HG03060 (cell line): ENCODE data around the gene TSPEAR.
"Not testable (repeated sequence)": the region's sequence is repeated elsewhere in the genome, so short reads cannot be mapped to it uniquely, and the experiment has no call there.

Experiments
- ATAC-seq: cut with Tn5 transposase; IDR thresholded peaks from one replicate; pipeline ENCODE4 v1.9.1; 2021; ENCODE audit warnings: low read depth, moderate number of reproducible peaks; ENCODE audit not compliant: unreplicated experiment

TSPEAR gene

DNA sequence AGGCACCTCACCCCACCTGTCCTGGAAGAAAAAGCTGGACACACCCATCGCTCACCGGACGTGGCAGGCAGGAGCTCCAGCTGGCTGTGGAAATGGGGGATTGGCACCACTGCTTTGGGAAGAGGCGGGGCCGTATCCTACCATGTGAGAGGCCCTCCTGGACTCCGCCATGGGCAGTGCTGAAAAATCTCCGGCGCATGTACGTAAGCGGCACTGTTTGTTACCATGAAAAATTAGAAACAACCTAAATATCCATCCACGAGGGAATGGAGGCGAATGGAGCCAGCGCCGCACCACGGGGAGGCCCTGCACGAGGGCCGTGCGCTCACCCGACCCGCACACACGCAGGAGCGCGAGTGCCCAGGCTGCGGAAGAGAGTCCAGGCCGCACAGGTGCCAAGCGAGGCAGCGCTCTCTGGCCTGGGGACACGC lies 96.4 kb downstream of the TSPEAR start:
- ATAC-seq: no peak

DNA sequence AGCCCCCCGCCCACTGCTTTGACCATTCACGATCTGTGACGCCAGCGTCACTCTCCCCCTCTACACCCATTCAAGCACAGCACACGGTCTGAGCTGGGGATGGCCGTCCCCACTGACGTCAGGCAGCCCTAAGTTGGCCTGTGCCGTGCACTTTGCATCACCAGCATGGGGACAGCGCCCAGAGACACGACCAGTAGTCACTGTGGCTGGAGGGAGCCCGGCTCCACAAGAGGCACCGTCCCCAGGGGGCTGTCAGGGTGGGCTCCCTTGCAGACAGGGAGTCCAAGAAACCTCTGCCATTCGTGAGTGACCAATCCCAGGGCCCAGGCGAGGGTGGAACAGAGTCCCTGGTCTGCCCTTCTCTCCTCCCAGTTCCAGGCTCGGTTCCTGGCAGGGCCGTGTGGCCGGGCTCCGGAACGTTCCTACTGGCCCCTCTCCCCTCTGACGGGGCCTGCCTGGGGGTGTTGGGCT lies 97.2 kb downstream of the TSPEAR start:
- no peak for ATAC-seq

DNA sequence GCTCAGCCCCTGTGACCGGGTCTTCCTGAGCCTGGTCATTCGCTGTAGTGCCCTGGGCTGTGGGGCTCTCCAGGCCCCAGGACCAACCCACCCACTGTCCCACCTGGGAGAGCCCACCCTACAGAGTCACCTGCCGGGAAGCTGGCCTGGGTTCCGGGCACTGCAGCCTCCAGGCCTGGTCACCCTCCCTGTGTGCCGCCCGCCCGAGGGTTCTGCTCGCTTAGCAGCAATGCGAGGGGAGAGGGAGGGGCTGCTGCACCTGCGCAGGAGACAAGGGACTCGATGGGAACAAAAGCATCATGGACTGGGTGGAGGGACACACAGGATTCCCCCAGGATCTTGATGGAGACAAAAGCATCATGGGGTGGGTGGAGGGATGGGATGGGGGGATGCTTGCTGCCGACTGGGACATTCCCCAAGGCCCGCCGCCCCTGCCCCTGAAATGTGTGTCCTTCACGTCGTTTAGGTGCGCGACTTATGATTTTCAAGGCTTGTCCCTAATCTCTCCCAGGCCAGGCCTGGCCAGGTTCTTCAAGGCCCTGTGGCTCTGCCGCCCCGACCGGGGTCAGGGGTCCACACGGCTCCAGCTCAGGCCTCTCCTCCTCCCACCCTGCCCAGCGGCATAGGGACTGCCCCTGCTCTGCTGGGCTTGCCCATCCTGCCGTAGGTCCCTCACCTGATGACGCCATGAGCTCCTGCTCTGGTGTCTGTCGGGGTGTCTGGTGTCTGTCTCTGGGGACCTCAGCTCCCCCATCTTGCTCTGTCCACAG lies 97.8 kb downstream of the TSPEAR start:
- no peak for ATAC-seq

DNA sequence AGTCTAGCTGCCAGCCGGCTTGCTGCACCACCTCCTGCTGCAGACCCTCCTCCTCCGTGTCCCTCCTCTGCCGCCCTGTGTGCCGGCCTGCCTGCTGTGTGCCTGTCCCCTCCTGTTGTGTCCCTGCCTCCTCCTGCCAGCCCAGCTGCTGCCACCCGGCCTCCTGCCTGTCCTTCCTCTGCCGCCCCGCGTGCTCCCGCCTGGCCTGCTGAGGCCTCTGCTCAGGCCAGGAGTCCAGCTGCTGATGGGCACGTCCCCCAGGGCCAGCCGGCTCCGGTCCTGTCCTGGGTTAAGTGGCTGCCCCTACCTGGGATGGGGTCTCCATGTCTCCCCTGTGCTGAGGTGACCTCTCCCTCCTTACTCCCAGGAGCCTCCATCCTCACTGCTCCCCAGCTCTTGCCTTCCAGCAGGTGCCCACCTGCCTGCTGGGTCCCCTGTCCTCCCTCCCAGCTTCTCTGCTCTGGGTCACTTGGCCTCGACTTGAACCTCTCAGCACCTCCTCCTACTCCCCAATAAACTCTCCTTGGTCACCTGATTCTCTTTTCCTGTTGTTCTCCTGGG lies 98.6 kb downstream of the TSPEAR start:
- no peak for ATAC-seq

DNA sequence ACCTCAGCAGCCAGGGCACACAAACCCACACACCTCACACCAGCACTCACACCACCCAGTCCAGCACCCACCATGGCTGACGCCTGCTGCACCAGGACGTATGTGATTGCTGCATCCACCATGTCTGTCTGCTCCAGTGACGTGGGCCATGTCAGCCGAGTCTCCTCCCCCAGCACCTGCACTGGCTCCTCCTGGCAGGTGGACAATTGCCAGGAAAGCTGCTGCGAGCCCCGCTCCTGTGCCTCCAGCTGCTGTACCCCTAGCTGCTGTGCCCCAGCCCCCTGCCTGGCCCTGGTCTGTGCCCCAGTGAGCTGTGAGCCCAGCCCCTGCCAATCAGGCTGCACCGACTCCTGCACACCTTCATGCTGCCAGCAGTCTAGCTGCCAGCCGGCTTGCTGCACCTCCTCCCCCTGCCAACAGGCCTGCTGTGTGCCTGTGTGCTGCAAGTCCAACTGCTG lies 99.3 kb downstream of the TSPEAR start, which contains the start of gene KRTAP10-8:
Gene KRTAP10-8 (plus strand): TSS at position 51 of the 458 bp plus-strand sequence. CDS start 22 bp downstream, at position 73.
- ATAC-seq: no peak

DNA sequence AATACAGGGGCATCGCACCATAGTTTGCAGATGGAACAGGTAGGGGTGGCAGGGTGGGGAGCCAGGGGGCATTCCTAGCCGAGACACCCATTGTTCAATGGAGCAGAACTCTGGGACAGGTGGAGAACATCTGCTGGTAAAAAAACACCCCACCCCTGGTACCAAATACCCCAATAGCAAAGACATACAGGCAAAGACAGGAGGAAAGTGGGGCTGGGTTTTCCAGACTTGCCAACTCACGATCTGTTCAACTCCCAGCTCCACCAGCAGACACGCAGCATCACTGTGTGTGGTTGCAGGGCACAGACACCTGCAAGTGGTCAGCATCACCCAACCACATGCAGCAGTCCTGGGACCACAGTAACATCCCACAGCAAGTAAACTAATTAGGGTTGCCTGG lies 99.8 kb downstream of the TSPEAR start:
- no peak for ATAC-seq

DNA sequence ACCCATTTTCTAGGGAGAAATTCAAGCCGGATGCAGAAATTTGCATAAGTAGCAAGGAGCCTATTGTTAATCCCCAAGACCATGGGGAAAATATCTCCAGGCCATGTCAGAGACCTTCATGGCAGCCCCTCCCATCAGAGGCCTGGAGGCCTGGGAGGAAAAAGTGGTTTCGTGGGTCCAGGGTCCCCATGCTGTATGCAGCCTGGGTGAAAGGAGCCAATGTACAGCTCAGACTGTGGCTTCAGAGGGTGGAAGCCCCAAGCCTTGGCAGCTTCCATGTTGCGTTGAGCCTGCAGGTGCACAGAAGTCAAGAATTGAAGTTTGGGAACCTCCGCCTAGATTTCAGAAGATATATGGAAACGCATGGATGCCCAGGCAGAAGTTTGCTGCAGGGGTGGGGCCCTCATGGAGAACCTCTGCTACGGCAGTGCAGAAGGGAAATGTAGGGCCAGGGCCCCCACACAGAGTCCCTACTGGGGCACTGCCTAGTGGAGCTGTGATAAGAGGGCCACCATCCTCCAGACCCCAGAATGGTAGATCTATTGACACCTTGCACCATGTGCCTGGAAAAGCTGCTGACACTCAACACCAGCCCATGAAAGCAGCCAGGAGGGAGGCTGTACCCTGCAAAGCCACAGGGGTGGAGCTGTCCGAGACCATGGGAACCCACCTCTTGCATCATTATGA lies 101.1 kb downstream of the TSPEAR start:
- ATAC-seq: not testable (repeated sequence)

DNA sequence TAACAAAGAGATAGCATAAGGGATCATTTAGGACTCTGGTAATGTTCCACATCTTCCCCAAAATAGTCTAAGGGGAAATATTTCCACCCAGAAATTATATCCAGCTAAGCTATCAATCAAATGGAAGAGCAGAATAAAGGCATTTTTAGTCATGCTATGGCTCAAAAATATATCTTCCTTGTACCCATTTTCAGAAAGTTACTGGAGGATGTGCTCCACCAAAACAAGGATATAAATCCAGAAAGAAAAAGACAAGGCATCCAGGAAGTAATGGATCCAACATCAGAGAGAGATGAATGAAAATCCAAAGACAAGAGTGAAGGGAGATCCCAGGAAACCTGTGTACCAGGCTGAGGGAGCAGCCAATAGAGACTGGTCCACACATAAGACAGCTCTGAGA lies 102.2 kb downstream of the TSPEAR start:
- ATAC-seq: no peak

DNA sequence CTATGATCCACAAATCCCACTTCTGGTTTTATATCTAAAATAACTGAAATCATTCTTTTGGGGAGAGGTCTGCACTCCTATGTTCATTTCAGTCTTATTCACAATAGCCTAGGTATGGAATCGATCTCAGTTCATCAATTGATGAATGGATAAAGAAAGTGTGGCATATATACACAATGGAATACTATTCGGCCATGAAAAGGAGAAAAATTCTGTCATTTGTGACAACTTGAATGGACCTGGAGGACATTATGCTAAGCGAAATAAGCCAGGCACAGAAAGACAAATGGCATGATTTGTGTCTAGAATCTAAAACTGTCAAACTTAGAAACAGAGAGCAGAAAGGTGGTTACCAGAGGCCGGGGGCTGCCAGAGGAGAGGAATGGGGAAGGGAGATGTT lies 104.9 kb downstream of the TSPEAR start:
- no peak for ATAC-seq

DNA sequence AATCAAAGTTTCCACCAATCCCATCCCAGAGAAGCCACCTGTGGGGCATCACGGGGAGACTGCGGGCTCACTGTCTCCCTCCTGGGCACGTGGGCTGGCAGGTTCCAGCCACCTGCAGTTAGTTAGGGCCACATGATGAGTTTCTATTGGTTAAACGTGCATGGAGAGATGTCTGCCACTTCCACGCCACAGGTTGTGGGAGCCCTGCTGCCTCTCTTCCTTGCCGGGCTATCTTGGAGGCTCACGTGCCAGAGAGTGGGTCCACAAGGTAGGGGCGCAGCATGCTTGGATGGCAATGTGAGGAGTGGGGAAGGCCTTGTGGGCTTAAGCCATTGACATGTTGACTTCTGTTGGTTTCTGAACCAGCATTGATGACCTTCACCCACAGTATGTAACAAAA lies 107.5 kb downstream of the TSPEAR start:
- no peak for ATAC-seq

DNA sequence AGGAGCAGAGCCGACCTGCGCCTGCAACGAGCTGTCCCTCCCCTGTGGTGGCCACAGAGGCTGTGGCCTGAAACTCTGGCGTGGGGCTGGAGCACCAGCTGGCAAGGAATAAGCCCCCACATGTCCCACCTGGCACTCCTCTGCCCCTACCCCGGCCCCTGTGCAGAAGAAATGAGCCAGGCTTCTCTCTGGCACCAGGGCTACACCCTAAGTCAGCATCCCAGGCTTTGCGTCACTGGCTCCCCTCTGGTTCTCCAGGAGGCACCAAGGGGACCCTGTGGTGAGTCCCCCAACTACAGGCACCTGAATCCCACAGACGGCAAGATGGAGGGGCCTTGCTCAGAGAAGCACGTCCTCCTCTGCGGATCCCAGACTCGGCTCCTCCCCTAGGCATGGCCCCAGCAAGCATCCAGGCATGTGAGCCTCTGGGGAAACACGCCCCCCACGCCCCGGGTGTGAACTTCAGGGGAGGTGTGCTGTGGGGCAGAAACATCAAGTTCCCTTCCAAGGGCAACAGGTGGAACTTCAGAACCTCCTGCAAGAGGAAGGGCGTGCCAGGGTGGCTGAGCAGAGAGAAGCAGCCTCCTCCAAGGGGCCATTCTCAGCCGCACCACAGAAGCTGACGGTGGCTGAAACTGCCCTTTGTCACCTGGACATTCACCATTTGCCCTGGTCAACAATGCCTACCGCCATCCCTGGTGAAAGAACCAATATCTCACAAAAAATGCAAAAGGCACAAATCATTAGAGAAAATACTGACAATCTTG lies 108.1 kb downstream of the TSPEAR start:
- ATAC-seq: no peak

DNA sequence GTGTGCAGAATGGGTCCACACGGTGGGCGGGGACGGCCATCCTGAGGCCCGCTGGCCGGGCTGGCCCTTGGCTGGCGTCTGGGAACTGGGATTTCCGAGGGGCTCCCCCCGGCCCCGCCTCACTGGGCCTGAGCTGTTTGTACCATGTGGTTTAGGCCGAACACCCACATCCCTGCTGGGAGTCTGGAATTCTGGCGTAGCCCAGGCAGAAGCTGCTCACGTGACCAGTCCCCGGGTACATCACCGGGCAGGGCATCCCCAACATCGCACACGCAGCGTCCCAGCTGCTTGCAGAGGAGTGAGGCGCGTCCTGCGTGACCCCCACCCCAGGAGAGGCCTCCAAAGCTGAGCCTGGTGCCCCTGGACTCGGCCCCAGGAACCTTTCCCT lies 108.9 kb downstream of the TSPEAR start:
- no peak for ATAC-seq

DNA sequence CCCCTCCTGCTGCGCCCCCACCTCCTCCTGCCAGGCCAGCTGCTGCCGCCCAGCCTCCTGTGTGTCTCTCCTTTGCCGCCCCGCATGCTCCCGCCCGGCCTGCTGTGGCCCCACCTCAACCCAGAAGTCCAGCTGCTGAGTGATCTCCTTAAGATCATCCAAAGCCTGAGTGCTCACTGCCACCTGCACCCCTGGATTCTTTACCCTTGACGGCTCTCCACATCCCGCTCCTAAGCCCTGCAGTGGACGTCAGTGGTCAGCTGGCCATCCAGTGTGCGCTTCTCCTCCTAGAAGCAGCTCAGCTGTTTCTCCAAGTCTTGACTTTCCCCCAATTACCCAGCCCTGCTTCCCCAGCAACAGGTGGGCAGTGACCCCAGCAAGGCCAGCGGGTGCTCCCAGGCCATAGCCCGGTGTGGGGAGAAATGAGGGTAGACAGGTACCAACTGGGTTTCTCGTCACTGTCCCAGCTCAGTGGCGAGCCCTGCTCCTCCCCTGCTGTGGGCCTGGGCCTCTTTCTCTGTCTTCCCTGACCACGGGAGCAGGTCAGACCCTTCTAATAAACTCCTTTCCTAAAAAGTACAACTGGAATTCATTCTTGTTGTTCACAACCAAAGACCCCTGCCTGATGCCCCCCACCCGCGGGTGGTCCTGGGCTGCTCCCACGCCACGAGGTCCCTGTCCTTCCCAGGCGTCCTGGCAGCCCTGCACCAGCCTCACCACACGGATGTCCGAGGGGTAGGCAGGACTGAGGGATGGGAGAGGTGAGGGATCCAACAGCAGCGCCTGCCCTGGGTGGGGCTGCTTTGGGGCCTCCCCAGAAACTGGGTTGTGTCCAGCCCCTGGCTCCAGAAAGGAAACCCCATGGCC lies 109.5 kb downstream of the TSPEAR start:
- ATAC-seq: no peak

DNA sequence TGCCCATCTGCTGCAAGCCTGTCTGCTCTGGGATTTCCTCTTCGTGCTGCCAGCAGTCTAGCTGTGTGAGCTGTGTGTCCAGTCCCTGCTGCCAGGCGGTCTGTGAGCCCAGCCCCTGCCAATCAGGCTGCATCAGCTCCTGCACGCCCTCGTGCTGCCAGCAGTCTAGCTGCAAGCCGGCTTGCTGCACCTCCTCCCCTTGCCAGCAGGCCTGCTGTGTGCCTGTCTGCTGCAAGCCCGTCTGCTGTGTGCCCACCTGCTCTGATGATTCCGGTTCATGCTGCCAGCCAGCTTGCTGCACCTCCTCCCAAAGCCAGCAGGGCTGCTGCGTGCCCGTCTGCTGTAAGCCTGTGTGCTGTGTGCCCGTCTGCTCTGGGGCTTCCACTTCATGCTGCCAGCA lies 110.3 kb downstream of the TSPEAR start:
- not testable (repeated sequence) for ATAC-seq

DNA sequence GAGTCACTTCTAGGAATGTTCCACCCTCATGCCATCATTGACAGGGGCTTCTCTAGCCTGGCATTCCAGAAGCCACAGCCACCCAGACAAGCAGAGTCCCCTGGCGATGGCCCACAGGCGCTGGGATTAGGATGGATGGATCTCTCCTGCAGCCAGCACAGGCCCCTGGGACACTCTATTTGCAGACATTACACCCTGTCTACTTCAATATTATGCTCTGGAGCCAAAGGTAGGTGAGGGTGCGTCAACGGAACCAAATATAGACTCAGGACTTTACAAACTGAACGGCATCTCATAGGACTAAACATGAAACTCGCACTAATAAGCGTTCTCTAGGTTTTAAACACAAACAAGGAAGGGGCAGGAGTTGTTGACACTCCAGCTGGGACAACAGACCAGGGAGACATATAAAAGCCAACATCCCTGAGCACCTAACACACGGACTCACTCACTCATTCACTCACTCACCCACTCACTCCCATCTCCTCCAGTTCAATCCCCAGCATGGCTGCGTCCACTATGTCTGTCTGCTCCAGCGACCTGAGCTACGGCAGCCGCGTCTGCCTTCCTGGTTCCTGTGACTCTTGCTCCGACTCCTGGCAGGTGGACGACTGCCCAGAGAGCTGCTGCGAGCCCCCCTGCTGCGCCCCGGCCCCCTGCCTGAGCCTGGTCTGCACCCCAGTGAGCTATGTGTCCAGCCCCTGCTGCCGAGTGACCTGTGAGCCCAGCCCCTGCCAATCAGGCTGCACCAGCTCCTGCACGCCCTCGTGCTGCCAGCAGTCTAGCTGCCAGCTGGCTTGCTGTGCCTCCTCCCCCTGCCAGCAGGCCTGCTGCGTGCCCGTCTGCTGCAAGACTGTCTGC lies 111.0 kb downstream of the TSPEAR start, which contains the start of gene KRTAP10-7:
Gene KRTAP10-7 (plus strand): TSS at position 480 of the 861 bp plus-strand sequence. CDS start 25 bp downstream, at position 505.
- not testable (repeated sequence) for ATAC-seq

DNA sequence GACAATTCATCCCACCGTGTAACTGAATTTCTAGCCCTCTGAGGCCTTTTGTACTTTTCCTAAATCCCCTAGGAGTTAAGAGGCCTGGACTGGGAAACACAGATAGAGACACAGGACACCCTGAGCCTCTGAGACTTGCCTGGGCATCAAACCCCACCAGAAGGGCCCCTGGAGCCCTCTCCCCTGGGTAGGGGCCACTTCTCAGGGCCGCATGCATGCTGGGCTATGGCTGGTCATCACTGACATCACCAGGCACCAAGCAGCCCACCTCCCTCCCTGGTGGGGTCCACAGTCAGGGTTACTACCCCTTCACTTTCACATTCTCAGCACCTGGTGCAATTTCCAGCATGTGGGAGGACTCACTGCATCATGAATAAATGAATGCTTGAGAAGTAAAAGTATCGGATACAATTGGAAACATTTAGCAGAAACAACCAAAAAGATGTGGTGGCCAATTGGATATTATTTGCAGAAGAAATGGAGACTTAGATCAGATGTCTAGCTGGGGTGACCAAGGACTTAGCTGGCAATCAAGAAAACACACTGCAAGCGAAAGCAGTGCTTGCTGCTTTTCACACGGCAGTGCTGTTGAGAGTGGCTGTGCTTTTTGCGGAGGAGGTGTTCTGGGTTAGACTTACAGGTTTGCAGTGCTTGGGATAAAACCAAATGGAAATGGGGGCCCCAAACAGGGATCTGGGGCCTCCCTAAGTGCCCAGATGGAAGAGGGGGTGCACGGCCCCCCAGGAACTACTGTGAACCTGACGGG lies 111.9 kb downstream of the TSPEAR start:
- ATAC-seq: no peak

DNA sequence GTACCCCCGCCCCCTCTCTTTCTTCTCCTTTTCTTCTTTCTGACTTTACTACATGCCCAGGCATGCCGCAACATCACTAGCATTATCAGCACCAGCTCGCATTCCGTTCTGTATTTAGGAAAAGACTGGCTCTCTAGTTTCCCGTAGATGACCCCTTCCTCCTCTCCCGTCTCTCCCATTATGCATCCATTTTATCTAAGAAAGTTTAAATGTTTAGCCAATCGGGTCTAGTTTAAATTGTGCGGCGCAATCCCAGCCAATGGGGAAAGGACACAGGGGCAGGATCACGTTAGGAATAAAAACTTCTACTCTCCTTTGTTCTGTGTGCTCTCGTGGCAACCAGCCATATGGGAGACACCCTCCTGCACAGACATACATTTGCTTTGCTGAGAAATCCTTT lies 113.3 kb downstream of the TSPEAR start:
- ATAC-seq: no peak
